Heart left ventricle (tissue), 16 donors: ENCODE measurements around the gene GJA8. TPM values are rescaled to one million over a fixed set of nuclear protein-coding genes. Genes with fewer than 3 reads are reported as not detected.
A peak's percentile ranks its signal among the peaks of the same experiment; 100 is the strongest.

Source experiments
- ATAC-seq, 4 donors: fragments of 200-7000 bp; cut with Tn5 transposase; one replicate each; pipeline ENCODE4 v1.9.1; 2020 to 2022; ENCODE audit warnings: moderate library complexity in 4 of 4, mild to moderate bottlenecking in 3 of 4, moderate number of reproducible peaks in 1 of 4
- DNase-seq, 5 donors: peaks; one replicate each; pipeline ENCODE4 v3.0.0-alpha.2; 2020
- H3K27ac ChIP-seq, 12 donors: fragments of 200-600 bp; sonication (generic) in 4 of 12; one replicate each; pipeline versions ENCODE4 v1.5.0 to v1.8.0; 2016 to 2022; ENCODE audit warnings: mild to moderate bottlenecking in 2 of 12
- H3K27me3 ChIP-seq, 9 donors: fragments of 200-600 bp; sonication (generic) in 2 of 9; one replicate each; pipeline versions ENCODE4 v1.5.1 to v1.8.0; 2016 to 2022; ENCODE audit warnings: mild to moderate bottlenecking in 3 of 9
- H3K36me3 ChIP-seq, 9 donors: fragments of 200-600 bp; sonication (generic) in 2 of 9; one replicate each; pipeline versions ENCODE4 v1.5.0 to v1.8.0; 2018 to 2022; ENCODE audit warnings: mild to moderate bottlenecking in 2 of 9
- H3K4me1 ChIP-seq, 12 donors: fragments of 200-600 bp; sonication (generic) in 4 of 12; one replicate each; pipeline versions ENCODE4 v1.5.0 to v1.8.0; 2016 to 2022; ENCODE audit warnings: mild to moderate bottlenecking in 3 of 12
- H3K4me3 ChIP-seq, 12 donors: fragments of 200-600 bp; sonication (generic) in 4 of 12; one replicate each; pipeline versions ENCODE4 v1.5.0 to v1.8.0; 2017 to 2022; ENCODE audit warnings: mild to moderate bottlenecking in 9 of 12, moderate library complexity in 4 of 12
- H3K9me3 ChIP-seq, 12 donors: fragments of 200-600 bp; sonication (generic) in 4 of 12; one replicate each; pipeline versions ENCODE4 v1.5.0 to v1.8.0; 2016 to 2022; ENCODE audit warnings: mild to moderate bottlenecking in 1 of 12
- CTCF ChIP-seq, 12 donors: fragments of 200-600 bp; sonication (generic) in 4 of 12; IDR thresholded peaks; one replicate each; pipeline versions ENCODE4 v1.5.0 to v1.8.0; 2018 to 2022; ENCODE audit warnings: antibody characterized with exemption in 12 of 12, mild to moderate bottlenecking in 5 of 12
- POLR2A ChIP-seq, 2 donors: fragments of 450-650 bp; IDR thresholded peaks; one replicate each; pipeline ENCODE4 v1.6.1; 2017; ENCODE audit warnings: antibody characterized with exemption in 2 of 2, mild to moderate bottlenecking in 2 of 2, moderate library complexity in 2 of 2
- WGBS, 4 donors: extraction: QIAGEN DNeasy Blood & Tissue Kit in 2 of 4; methylation state at CpG; one replicate each; pipeline versions ENCODE4 v1.1.5 to v1.1.7; 2013 to 2018; 5-methylcytosine and 5-hydroxymethylcytosine counted together
- intact Hi-C, 10 donors: fragments of 100-400 bp; cut with DNase I; formaldehyde crosslinking; loops; one replicate each; pipeline versions ENCODE4 v1.11.1 to v1.14.2; 2022
- polyA plus RNA-seq, 2 donors: library from polyadenylated mRNA; stranded (reverse); fragments of 200-250 nt; gene quantifications; one replicate each; pipeline ENCODE4 v1.2.3, GENCODE V29; 2013
- total RNA-seq, 9 donors: library from RNA; depleted of rRNA in 2 of 9; stranded (reverse); fragments of >200 nt in 2 of 9; fragmentation: NEBNext Ultra II Directional in 3 of 9; extraction: Animal tissue kit (Norgen Biotek cat#: 25700) in 3 of 9; gene quantifications; one replicate each; pipeline versions ENCODE4 v1.1.0 to v1.2.4, GENCODE V29; 2016 to 2023
- donor health status: ischemic (EF 13 %, LVEDD 7.1; RV severe dilation, severe dysfunction).
- donor health status: healthy with polysubstance abuse.
- donor health status: DM: no; HTN: yes; CAD: no.
- donor health status: DM: no; HTN: no; CAD: no.
- donor health status: ischemic (EF 25% LVEDD 6.9; RV normal size, moderate dysfunction).
- donor health status: ischemic (EF 25% LVEDD 5.7; RV mildly dilated, moderate dysfunction).
- donor health status: healthy.
- donor health status: DM: yes; HTN: yes; CAD: no.
- donor health status: ischemic (EF 35%, LVEDD 5.7; RV mildly dilated, moderate dysfunction).
- donor health status: nonischemic (EF 11% LVEDD 7.7; RV severe dilation, severe dysfunction).
- donor health status: DM: yes; HTN: yes; CAD: no.
- donor health status: PGD.
- donor health status: ischemic (EF 29% LVEDD 5.4; RV normal size, mild dysfunction).
- donor health status: nonischemic (EF 23%, LVEDD 6.1; RV moderate dilation, normal function).

Gene GJA8
- total and polyA plus RNA-seq, 11 donors: not detected

- peaks cover 0 to 33% (median 5%) of the 10 kb centered on the region in 12 donors for H3K4me1 ChIP-seq
- peak overlapping the region in 1 of 12 donors; percentile 13 for H3K27ac ChIP-seq
- intact Hi-C loops: loop anchor here (1.0 to 10.0 kb wide), 13 partner anchors 168 to 620 kb away; no protein-coding TSS in a partner anchor
- H3K36me3 ChIP-seq: no peaks in the 10 kb centered on the region
- no peak overlapping the region for H3K4me3 ChIP-seq
- DNase-seq: peak in 1 of 5 donors; percentile 17
- 57 to 71% (median 67%) methylated on average over 5 of the region's 5 CpGs for WGBS, 4 donors
- no peaks in the 10 kb centered on the region for H3K9me3 ChIP-seq
- no peak for TF ChIP-seq POLR2A (IDR thresholded peaks at IDR 0.05)
- peak in 1 of 12 donors; percentile 16 for TF ChIP-seq CTCF (IDR thresholded peaks at IDR 0.05)
- peaks cover 0 to 6% (median 0%) of the 10 kb centered on the region in 9 donors for H3K27me3 ChIP-seq
- ATAC-seq: peak in 3 of 4 donors; percentile 56 to 72 (median 71)
Measured at GRCh38 chr1:147892216-147892615, 10.4 kb upstream of the GJA8 start.

GRCh38 chr1:147892731-147893214 is 9.8 kb upstream of the GJA8 start:
- WGBS, 4 donors: 0 to 8% (median 5%) methylated on average over 1 of the region's 1 CpG

GRCh38 chr1:147895123-147895522 is 7.5 kb upstream of the GJA8 start:
- 59 to 74% (median 62%) methylated on average over 4 of the region's 4 CpGs for WGBS, 4 donors
- no peak for DNase-seq
- TF ChIP-seq POLR2A (IDR thresholded peaks at IDR 0.05): no peak
- no peak for TF ChIP-seq CTCF (IDR thresholded peaks at IDR 0.05)
- no peak for ATAC-seq
- Histone ChIP-seq H3K27ac (no peak overlapping the region), H3K4me1 (peaks cover 0 to 21% (median 1%) of the 10 kb centered on the region in 12 donors), H3K36me3 (no peaks in the 10 kb centered on the region), H3K4me3 (no peak overlapping the region), H3K27me3 (peaks cover 0 to 6% (median 0%) of the 10 kb centered on the region in 9 donors), H3K9me3 (no peaks in the 10 kb centered on the region)
- intact Hi-C loops: loop anchor here in 3 of 10 donors (10.0 kb wide), 2 partner anchors 400 to 620 kb away; no protein-coding TSS in a partner anchor

More at GRCh38 chr1:147892731-147893214, 9.8 kb upstream of the GJA8 start:
- Histone ChIP-seq H3K36me3 (no peaks in the 10 kb centered on the region), H3K27me3 (peaks cover 0 to 6% (median 0%) of the 10 kb centered on the region in 9 donors), H3K4me1 (peaks cover 0 to 37% (median 5%) of the 10 kb centered on the region in 12 donors), H3K27ac (peak overlapping the region in 1 of 12 donors; percentile 13), H3K4me3 (no peak overlapping the region), H3K9me3 (no peaks in the 10 kb centered on the region)
- peak in 2 of 4 donors; percentile 43 to 56 for ATAC-seq
- TF ChIP-seq POLR2A (IDR thresholded peaks at IDR 0.05) (no peak), CTCF (IDR thresholded peaks at IDR 0.05) (peak; percentile 90 to 99 (median 93))
- peak in 2 of 5 donors; percentile 18 to 32 for DNase-seq
- intact Hi-C loops: loop anchor here (1.0 to 10.0 kb wide), 13 partner anchors 168 to 620 kb away; no protein-coding TSS in a partner anchor

- peak in 2 of 4 donors; percentile 29 to 32 for ATAC-seq
- intact Hi-C loops: loop anchor here in 3 of 10 donors (10.0 kb wide), 2 partner anchors 402 to 622 kb away; no protein-coding TSS in a partner anchor
Measured at GRCh38 chr1:147897029-147897752, 5.4 kb upstream of the GJA8 start.

More at GRCh38 chr1:147897029-147897752, 5.4 kb upstream of the GJA8 start:
- TF ChIP-seq POLR2A (IDR thresholded peaks at IDR 0.05) (no peak), CTCF (IDR thresholded peaks at IDR 0.05) (no peak)
- H3K36me3 ChIP-seq: no peaks in the 10 kb centered on the region
- H3K27ac ChIP-seq: no peak overlapping the region
- H3K9me3 ChIP-seq: no peaks in the 10 kb centered on the region
- no peak for DNase-seq
- 33 to 42% (median 34%) methylated on average over 8 of the region's 8 CpGs for WGBS, 4 donors
- H3K4me3 ChIP-seq: no peak overlapping the region
- peaks cover 0 to 6% (median 0%) of the 10 kb centered on the region in 9 donors for H3K27me3 ChIP-seq
- H3K4me1 ChIP-seq: peaks cover 0 to 10% (median 0%) of the 10 kb centered on the region in 12 donors
